Spinal cord (tissue), 10 donors: ENCODE measurements around the gene SYT9. TPM values are rescaled to one million over a fixed set of nuclear protein-coding genes. Genes with fewer than 3 reads are reported as not detected.

Experiments
- DNase-seq, 6 donors: peaks; one replicate each; pipeline versions ENCODE4 v3.0.0 to v3.0.0-alpha.2; 2013 to 2015; ENCODE audit warnings: low spot score in 6 of 6, low read depth in 4 of 6
- H3K27ac ChIP-seq: one replicate; pipeline ENCODE4 v1.5.1; 2013; ENCODE audit warnings: low read depth, low read length, control low read depth
- H3K27me3 ChIP-seq: one replicate; pipeline ENCODE4 v1.6.1; 2013; ENCODE audit warnings: low read length; ENCODE audit not compliant: control insufficient read depth, insufficient read depth
- H3K36me3 ChIP-seq: one replicate; pipeline ENCODE4 v1.6.1; 2013; ENCODE audit warnings: low read length; ENCODE audit not compliant: control insufficient read depth, insufficient read depth
- H3K4me1 ChIP-seq: one replicate; pipeline ENCODE4 v1.6.1; 2013; ENCODE audit warnings: low read length; ENCODE audit not compliant: control insufficient read depth, insufficient read depth
- H3K4me3 ChIP-seq: one replicate; pipeline ENCODE4 v1.5.1; 2013; ENCODE audit warnings: low read depth, low read length, control low read depth
- H3K9me3 ChIP-seq: one replicate; pipeline ENCODE4 v1.6.1; 2013; ENCODE audit warnings: low read length; ENCODE audit not compliant: control insufficient read depth, insufficient read depth
- WGBS: methylation state at CpG from one replicate; pipeline ENCODE4 v1.1.5; 2013; ENCODE audit warnings: missing lambda C conversion rate; ENCODE audit not compliant: insufficient coverage; 5-methylcytosine and 5-hydroxymethylcytosine counted together
- polyA plus RNA-seq, 2 donors: library from polyadenylated mRNA; unstranded; fragments of 120-200 nt; gene quantifications; one replicate each; pipeline ENCODE4 v1.2.1, GENCODE V29; 2013; ENCODE audit not compliant: insufficient read length in 2 of 2
- total RNA-seq, 2 donors: library from RNA; depleted of rRNA in 1 of 2; stranded (reverse); fragments of 120-200 nt in 1 of 2; fragments of >200 nt in 1 of 2; gene quantifications; one replicate each; pipeline versions ENCODE4 v1.2.3 to v1.2.4, GENCODE V29; 2013 to 2014
- donor health status: healthy.

The SYT9 gene
- total and polyA plus RNA-seq, 4 donors = 10.1 to 22.5 (median 14.6) TPM

DNA sequence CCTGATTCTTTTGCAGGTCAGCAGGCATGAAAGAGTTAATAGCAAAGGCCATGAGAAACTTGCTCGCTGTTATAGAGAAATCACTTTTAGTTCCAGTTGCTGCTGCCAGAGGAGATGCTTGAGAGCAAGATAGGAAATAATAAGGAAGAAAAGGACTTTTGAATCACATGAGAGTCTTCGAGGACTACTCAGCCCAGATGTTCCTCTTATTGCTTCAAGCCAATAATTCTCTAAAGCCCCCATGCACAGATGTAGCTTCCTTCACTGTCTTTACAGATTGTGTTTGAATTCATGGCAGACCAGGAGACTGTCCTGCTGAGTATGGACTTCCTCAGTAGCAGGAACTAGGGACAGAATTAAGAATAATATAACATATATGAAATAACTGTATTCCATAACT is 183.5 kb downstream of the SYT9 start:
- peak in 1 of 6 donors; percentile 32 for DNase-seq
- no peak overlapping the region for H3K4me3 ChIP-seq
- 0% methylated on average over 1 of the region's 2 CpGs for WGBS
- no peaks in the 10 kb centered on the region for H3K4me1 ChIP-seq
- H3K9me3 ChIP-seq = no peaks in the 10 kb centered on the region
- H3K27ac ChIP-seq = no peak overlapping the region
- H3K27me3 ChIP-seq = no peaks in the 10 kb centered on the region
- H3K36me3 ChIP-seq = no peaks in the 10 kb centered on the region

DNA sequence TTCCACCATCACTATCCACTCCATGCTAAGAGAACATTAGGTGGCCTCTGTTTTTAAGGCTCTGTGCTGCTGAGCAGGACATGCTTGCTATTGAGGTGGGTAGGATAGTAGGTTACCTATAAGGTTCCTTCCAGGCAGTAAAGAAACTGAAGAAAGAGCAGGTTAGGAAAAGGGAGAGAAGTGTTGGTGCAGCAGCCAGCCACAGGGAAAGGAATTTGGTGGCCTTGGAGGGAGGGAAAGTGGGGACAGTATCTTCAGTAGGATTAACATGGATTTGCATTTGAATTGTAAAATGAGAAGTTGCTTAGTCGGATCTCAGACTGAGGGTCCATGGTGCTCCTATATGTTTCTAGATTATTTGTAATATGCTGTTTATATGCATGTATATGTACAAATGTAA is 184.4 kb downstream of the SYT9 start:
- no peaks in the 10 kb centered on the region for H3K36me3 ChIP-seq
- no peaks in the 10 kb centered on the region for H3K27me3 ChIP-seq
- no peak overlapping the region for H3K4me3 ChIP-seq
- no peaks in the 10 kb centered on the region for H3K4me1 ChIP-seq
- no peak overlapping the region for H3K27ac ChIP-seq
- no peaks in the 10 kb centered on the region for H3K9me3 ChIP-seq
- WGBS = no CpG with 5 or more reads among the region's 1 CpG
- DNase-seq = no peak

DNA sequence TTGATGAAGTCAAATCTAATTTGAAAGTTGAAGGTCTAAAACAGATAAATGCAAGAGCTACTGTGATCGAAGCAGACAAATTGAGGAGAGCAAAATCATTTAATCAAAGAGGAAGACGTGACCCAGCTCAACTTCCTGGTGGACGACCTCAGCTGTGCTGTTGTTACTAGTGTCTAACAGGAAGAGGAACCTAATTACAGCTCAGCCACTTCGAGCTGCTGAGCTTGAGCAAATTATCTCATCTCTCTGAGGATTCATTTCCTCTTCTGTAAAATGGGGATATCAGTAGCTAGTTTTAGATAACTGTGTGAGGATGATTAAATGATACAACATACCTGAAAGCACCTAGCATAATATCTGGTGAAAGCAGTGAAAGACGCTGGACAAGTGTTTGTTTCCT is 185.0 kb downstream of the SYT9 start:
- Histone ChIP-seq H3K9me3 (no peaks in the 10 kb centered on the region), H3K4me1 (no peaks in the 10 kb centered on the region), H3K36me3 (no peaks in the 10 kb centered on the region), H3K4me3 (no peak overlapping the region), H3K27me3 (no peaks in the 10 kb centered on the region), H3K27ac (no peak overlapping the region)
- no peak for DNase-seq
- 83% methylated on average over 2 of the region's 5 CpGs for WGBS

DNA sequence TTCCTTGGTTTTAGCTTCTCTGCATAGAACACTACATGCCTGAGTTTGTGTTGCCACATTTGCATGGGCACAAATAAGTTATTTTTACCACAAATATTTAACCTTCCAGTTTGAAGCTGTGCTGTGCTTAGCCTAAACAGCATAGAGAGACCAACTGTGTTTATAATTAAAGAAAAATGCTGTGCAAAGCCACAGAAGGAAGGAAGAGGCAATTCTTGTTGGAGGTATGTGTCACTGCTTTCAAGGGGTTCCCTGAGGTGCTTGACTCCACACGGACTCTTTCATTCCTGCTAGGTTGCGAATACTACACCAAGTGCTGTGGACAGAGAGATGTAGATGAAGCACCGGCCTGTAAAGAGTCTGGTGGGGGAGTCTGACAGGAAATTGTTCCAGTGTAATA is 186.0 kb downstream of the SYT9 start:
- 88% methylated on average over 3 of the region's 3 CpGs for WGBS
- no peak for DNase-seq
- Histone ChIP-seq H3K4me3 (no peak overlapping the region), H3K9me3 (no peaks in the 10 kb centered on the region), H3K36me3 (no peaks in the 10 kb centered on the region), H3K4me1 (peaks cover 4% of the 10 kb centered on the region), H3K27ac (no peak overlapping the region), H3K27me3 (no peaks in the 10 kb centered on the region)

DNA sequence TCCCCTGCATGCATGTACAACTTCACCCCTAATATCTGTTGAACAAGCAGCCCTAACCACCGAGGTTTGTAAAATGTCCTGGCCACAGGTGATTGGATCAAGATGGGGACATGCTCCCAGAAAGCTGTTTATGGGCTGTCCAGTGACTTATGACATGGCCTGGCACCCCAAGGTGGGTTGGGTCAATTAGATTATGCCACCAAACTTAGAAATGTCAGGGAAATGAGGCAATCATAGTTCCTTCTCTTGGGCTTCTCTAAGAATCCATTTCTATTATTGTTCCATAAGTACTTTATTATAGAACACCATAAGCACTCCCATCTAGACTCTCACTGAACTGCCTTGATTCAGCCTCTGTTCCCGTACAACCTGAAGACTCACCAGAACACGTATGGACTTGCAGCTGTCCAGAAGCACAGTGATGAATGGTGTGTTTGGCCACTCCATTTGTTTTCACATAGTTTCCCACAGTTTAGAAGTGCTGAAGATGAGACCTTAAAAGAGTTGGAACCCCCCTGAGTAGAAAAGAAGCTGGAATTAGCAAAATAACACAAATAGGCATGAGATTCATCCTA is 188.1 kb downstream of the SYT9 start:
- 100% methylated on average over 1 of the region's 3 CpGs for WGBS
- no peak for DNase-seq

DNA sequence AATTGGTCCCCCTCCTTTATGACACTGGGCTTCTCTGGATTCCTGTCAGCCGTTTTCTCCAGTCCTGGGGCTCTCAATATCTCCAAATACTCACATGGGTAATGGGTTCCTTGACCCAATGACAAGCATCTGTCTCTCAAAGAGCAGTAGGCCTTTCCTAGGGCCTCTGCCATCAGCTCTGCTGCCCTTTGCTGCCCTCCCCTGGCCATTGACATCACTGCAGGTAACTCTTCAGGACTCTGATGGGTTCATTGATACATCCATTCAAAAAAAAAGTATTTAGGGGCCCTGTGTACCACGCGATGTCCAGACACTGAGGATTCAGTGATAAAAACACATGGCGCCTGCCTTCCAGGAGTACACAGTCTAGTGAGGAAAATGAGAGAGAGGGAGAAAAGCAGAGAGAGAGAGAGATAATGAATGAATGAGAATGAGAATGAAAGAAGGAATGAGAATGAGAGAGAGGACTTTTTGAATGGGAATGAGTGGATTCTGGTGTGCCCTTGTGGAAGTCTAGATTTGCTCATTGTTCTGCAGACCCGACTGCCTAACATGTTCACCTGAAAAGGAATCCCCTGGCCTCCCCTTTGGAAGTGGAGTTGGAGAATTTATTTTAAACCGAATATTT is 191.0 kb downstream of the SYT9 start:
- Histone ChIP-seq H3K4me1 (peaks cover 12% of the 10 kb centered on the region), H3K27me3 (no peaks in the 10 kb centered on the region), H3K4me3 (no peak overlapping the region), H3K9me3 (no peaks in the 10 kb centered on the region), H3K27ac (no peak overlapping the region), H3K36me3 (no peaks in the 10 kb centered on the region)
- WGBS = 12% methylated on average over 5 of the region's 6 CpGs
- peak; percentile 15 to 88 (median 48) for DNase-seq

More for the DNA sequence above, 188.1 kb downstream of the SYT9 start:
- Histone ChIP-seq H3K4me1 (peaks cover 4% of the 10 kb centered on the region), H3K36me3 (no peaks in the 10 kb centered on the region), H3K27ac (no peak overlapping the region), H3K9me3 (no peaks in the 10 kb centered on the region), H3K27me3 (no peaks in the 10 kb centered on the region), H3K4me3 (no peak overlapping the region)

DNA sequence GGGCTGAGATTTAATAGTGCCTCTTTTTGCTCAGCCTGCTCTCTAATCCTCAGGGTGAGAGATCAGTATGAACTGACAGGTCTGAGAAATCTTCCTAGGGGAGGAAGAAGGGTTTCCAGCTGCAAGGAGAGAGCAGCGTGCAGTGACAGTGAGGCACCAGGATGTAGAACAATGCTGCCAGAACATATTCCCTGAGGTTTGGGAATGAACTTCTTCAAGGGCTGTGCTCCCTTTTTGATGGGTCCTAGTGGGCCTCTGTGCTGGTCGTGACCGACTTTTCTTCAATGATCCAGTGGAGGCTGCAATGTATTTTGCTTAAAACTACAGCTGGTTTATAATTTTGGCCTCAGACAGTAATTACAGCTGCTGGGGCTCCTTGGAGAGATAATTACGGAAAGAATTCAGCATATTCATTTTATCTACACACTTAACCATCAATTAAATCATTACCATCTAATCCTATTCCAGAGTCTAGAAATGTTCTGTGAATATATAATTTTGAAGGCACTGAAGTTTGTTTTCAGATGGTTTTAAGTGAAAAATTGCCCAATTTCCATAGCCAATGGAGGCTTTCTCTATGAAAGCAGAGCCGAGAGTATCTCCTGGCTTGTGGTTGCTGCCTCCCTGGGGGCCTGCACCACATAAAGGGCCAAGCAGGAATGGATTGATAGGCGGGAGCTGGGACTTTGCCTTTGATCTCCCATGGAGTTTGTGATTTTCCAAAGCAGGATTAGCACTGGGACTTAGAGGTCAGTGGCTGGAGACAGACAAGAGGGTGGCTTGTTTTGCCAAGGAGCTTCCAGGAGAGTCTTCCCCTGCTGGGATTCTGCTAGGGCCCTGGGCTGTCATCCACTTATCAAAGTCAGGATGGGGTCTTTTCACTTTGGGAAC is 192.6 kb downstream of the SYT9 start:
- DNase-seq = peak in 2 of 6 donors; percentile 19 to 70
- no peaks in the 10 kb centered on the region for H3K9me3 ChIP-seq
- H3K27me3 ChIP-seq = no peaks in the 10 kb centered on the region
- no peak overlapping the region for H3K4me3 ChIP-seq
- peaks cover 12% of the 10 kb centered on the region for H3K4me1 ChIP-seq
- H3K27ac ChIP-seq = no peak overlapping the region
- H3K36me3 ChIP-seq = no peaks in the 10 kb centered on the region
- whole genome bisulfite sequencing = 54% methylated on average over 5 of the region's 6 CpGs

DNA sequence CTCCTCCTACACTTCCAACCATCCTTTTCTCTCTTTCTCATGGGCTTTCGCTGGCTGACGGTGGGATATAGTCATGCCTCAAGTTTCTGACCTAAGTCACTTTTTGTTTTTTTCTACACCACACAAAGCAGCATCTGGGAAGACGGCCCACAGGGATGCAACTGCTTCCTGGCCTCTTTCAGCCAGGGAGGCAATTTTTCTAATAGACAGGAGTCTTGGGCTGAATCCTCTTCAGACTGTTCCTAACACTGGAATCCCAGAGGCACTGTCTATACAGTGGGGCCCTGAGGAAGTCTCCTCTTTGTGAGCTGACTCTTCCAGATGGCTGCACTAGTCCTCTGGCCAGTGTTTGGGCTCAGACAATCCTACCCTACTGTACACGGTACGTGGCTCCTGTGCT is 193.9 kb downstream of the SYT9 start:
- Histone ChIP-seq H3K27me3 (no peaks in the 10 kb centered on the region), H3K9me3 (no peaks in the 10 kb centered on the region), H3K4me1 (peaks cover 12% of the 10 kb centered on the region), H3K27ac (no peak overlapping the region), H3K4me3 (no peak overlapping the region), H3K36me3 (no peaks in the 10 kb centered on the region)
- peak in 1 of 6 donors; percentile 16 for DNase-seq
- 42% methylated on average over 5 of the region's 5 CpGs for WGBS

DNA sequence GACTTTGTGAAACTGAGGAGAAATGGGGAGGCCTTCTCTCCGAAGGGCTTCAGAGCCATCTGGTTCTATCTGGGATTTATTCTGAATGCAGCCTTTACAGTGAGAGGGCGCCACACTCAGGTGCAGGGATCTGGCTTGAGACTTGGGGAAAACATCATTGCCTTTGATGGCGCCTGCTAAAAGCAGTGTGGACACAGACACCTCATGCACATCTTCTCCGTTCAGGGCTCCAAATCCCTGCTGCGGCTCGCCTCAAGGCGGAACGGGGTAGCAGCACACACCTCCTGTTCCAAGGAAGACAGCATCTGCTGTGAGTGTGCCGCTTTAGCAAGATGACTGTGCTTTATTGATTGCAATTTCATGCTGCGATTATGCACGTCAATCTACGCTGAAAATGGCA is 196.5 kb downstream of the SYT9 start:
- peak in 2 of 6 donors; percentile 23 to 36 for DNase-seq
- Histone ChIP-seq H3K4me3 (no peak overlapping the region), H3K27ac (no peak overlapping the region), H3K4me1 (peaks cover 7% of the 10 kb centered on the region), H3K27me3 (no peaks in the 10 kb centered on the region), H3K36me3 (no peaks in the 10 kb centered on the region), H3K9me3 (no peaks in the 10 kb centered on the region)
- WGBS = 88% methylated on average over 9 of the region's 12 CpGs
